NCI-H2227 treated with DMSO at 0.1 percent for 48 hours (cell line): ENCODE measurements around the gene PPP1R3C.

Source experiments
- DNase-seq: peaks from one replicate; lab custom pipeline; 2025; lab: John Stamatoyannopoulos, UW

The PPP1R3C gene

GRCh38 chr10:91632671-91633550 lies at the start of gene PPP1R3C:
Gene PPP1R3C (minus strand): TSS chr10:91633071. CDS start chr10:91632969, 102 bp downstream.
- DNase-seq = peak; percentile 78

- DNase-seq = peak; percentile 14
Observed at GRCh38 chr10:91681361-91682276, 48.7 kb upstream of the PPP1R3C start.

- DNase-seq = no peak
Observed at GRCh38 chr10:91680487-91680886, 47.6 kb upstream of the PPP1R3C start.

GRCh38 chr10:91679296-91679695 lies 46.4 kb upstream of the PPP1R3C start:
- DNase-seq = no peak

GRCh38 chr10:91677911-91678310 lies 45.0 kb upstream of the PPP1R3C start:
- no peak for DNase-seq

GRCh38 chr10:91672021-91672608 lies 39.2 kb upstream of the PPP1R3C start:
- DNase-seq = no peak

GRCh38 chr10:91668913-91669312 lies 36.0 kb upstream of the PPP1R3C start:
- no peak for DNase-seq

GRCh38 chr10:91665842-91666241 lies 33.0 kb upstream of the PPP1R3C start:
- no peak for DNase-seq

- DNase-seq = no peak
Observed at GRCh38 chr10:91664426-91664825, 31.6 kb upstream of the PPP1R3C start.

- DNase-seq = no peak
Observed at GRCh38 chr10:91662993-91663392, 30.1 kb upstream of the PPP1R3C start.

- no peak for DNase-seq
Observed at GRCh38 chr10:91653219-91653870, 20.5 kb upstream of the PPP1R3C start.

GRCh38 chr10:91652364-91652763 lies 19.5 kb upstream of the PPP1R3C start:
- peak; percentile 5 for DNase-seq

- no peak for DNase-seq
Observed at GRCh38 chr10:91643700-91644099, 10.8 kb upstream of the PPP1R3C start.

GRCh38 chr10:91642831-91643692 lies 10.2 kb upstream of the PPP1R3C start:
- no peak for DNase-seq

GRCh38 chr10:91636892-91637291 lies 4.0 kb upstream of the PPP1R3C start:
- DNase-seq = no peak

- peak; percentile 56 for DNase-seq
Observed at GRCh38 chr10:91635401-91636400, 2.8 kb upstream of the PPP1R3C start.

- DNase-seq = no peak
Observed at GRCh38 chr10:91634898-91635297, 2.0 kb upstream of the PPP1R3C start.

GRCh38 chr10:91634246-91634645 lies 1.4 kb upstream of the PPP1R3C start:
- DNase-seq = no peak

GRCh38 chr10:91630625-91631024 lies 2.2 kb downstream of the PPP1R3C start:
- DNase-seq = no peak
